Upper lobe of right lung (tissue), 1 donor: ENCODE data around the gene MOB1A. TPM values are rescaled to one million over a fixed set of nuclear protein-coding genes. Genes with fewer than 3 reads are reported as not detected.

Experiments
- ATAC-seq: fragments of 200-7000 bp; cut with Tn5 transposase; one replicate; pipeline ENCODE4 v1.9.1; 2020; ENCODE audit warnings: mild to moderate bottlenecking, moderate library complexity
- DNase-seq: peaks from one replicate; pipeline ENCODE4 v3.0.0-alpha.2; 2020
- H3K27ac ChIP-seq: fragments of 200-600 bp; one replicate; pipeline ENCODE4 v1.8.0; 2022
- H3K27me3 ChIP-seq: fragments of 200-600 bp; one replicate; pipeline ENCODE4 v1.8.0; 2022; ENCODE audit warnings: mild to moderate bottlenecking
- H3K36me3 ChIP-seq: fragments of 200-600 bp; one replicate; pipeline ENCODE4 v1.8.0; 2022
- H3K4me1 ChIP-seq: fragments of 200-600 bp; one replicate; pipeline ENCODE4 v1.8.0; 2022
- H3K4me3 ChIP-seq: fragments of 200-600 bp; one replicate; pipeline ENCODE4 v1.8.0; 2022; ENCODE audit warnings: mild to moderate bottlenecking
- H3K9me3 ChIP-seq: fragments of 200-600 bp; one replicate; pipeline ENCODE4 v1.8.0; 2022
- intact Hi-C: fragments of 100-400 bp; cut with DNase I; formaldehyde crosslinking; loops from one replicate; pipeline ENCODE4 v1.11.0; 2022
- total RNA-seq: library from RNA; stranded (reverse); fragmentation: NEBNext Ultra II Directional; extraction: Animal tissue kit (Norgen Biotek cat#: 25700); gene quantifications from one replicate; pipeline ENCODE4 v1.2.1, GENCODE V29; 2021
- TF ChIP-seq, protein P1 (sequence below): fragments of 200-600 bp; IDR thresholded peaks from one replicate; pipeline ENCODE4 v1.8.0; 2022; ENCODE audit warnings: antibody characterized with exemption
- donor health status: DM: no; HTN: yes; CAD: no; lungs with severe emphysema.

MOB1A gene
- total RNA-seq, 1 donor from 2014 or later: 120 TPM

DNA sequence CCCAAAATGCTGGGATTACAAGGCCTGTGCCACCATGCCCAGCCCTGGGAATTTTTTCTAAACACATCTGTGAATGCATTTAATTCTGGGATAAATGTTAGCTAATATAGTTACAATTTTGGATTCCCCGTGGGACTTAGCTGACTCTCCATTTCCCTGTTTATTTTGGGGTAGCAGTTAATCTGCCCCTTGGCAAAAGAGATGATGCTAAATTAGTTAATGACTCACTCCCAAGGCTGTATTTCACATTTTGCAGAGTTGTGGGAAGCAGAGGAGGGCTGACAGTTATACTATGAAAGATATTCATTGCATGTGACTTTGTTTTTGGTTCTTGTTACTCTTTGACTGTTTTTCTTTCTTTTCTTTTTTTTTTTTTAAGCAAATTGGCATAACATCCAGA lies 22.9 kb upstream of the MOB1A start:
- Histone ChIP-seq H3K27ac (no peak overlapping the region), H3K4me3 (no peak overlapping the region), H3K9me3 (no peaks in the 10 kb centered on the region), H3K4me1 (peaks cover 26% of the 10 kb centered on the region), H3K27me3 (no peaks in the 10 kb centered on the region), H3K36me3 (peaks cover 5% of the 10 kb centered on the region)
- no peak for DNase-seq
- intact Hi-C loops: no loop called here
- TF ChIP-seq, protein P1, sequence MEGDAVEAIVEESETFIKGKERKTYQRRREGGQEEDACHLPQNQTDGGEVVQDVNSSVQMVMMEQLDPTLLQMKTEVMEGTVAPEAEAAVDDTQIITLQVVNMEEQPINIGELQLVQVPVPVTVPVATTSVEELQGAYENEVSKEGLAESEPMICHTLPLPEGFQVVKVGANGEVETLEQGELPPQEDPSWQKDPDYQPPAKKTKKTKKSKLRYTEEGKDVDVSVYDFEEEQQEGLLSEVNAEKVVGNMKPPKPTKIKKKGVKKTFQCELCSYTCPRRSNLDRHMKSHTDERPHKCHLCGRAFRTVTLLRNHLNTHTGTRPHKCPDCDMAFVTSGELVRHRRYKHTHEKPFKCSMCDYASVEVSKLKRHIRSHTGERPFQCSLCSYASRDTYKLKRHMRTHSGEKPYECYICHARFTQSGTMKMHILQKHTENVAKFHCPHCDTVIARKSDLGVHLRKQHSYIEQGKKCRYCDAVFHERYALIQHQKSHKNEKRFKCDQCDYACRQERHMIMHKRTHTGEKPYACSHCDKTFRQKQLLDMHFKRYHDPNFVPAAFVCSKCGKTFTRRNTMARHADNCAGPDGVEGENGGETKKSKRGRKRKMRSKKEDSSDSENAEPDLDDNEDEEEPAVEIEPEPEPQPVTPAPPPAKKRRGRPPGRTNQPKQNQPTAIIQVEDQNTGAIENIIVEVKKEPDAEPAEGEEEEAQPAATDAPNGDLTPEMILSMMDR: no peak
- ATAC-seq: no peak

DNA sequence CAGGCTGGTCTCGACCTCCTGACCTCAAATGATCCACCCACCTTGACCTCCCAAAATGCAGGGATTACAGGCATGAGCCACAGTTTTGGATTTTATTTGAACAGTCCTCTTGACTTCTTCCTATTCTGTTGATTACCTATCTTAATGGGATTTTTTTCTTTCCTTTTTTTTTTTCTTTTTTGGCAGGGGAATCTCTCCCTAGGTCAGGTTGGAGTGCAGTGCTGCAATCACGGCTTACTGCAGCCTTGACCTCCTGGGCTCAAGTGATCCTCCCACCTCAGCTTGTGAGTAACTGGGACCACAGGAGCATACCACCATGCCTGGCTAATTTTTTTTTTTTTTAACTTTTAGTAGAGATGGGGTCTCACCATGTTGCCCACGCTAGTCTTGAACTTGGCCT lies 22.5 kb upstream of the MOB1A start:
- Histone ChIP-seq H3K4me1 (peaks cover 22% of the 10 kb centered on the region), H3K27ac (no peak overlapping the region), H3K27me3 (no peaks in the 10 kb centered on the region), H3K9me3 (no peaks in the 10 kb centered on the region), H3K4me3 (no peak overlapping the region), H3K36me3 (peaks cover 5% of the 10 kb centered on the region)
- no peak for ATAC-seq
- intact Hi-C loops: no loop called here
- TF ChIP-seq, protein P1: no peak
- no peak for DNase-seq

DNA sequence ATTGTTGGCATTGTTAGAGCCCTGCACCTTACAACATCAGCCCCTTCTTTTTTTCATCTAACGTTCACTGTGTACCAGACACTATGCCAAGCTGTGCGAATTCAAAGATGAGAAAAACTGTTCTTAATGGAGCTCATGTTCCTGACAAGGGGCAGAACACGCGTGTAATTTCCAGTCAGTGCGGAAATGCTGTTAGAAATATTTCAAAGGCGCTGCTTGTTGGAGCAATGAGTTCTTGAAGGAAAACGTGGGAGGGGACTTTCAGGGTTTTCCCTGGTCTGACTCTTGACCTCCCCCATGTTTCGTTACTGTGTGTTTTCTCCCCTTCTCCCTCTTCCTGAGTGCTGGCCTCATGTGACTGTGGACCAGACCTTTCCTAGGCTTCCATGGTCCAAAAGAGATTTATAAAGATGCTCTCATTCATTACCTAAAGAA lies 21.2 kb upstream of the MOB1A start:
- peak overlapping the region; percentile 94 for H3K27ac ChIP-seq
- TF ChIP-seq, protein P1: no peak
- intact Hi-C loops: no loop called here
- H3K4me1 ChIP-seq: peaks cover 13% of the 10 kb centered on the region
- no peaks in the 10 kb centered on the region for H3K27me3 ChIP-seq
- no peaks in the 10 kb centered on the region for H3K9me3 ChIP-seq
- DNase-seq (no peak), ATAC-seq (no peak)
- H3K36me3 ChIP-seq: peaks cover 5% of the 10 kb centered on the region
- H3K4me3 ChIP-seq: peak overlapping the region; percentile 87

DNA sequence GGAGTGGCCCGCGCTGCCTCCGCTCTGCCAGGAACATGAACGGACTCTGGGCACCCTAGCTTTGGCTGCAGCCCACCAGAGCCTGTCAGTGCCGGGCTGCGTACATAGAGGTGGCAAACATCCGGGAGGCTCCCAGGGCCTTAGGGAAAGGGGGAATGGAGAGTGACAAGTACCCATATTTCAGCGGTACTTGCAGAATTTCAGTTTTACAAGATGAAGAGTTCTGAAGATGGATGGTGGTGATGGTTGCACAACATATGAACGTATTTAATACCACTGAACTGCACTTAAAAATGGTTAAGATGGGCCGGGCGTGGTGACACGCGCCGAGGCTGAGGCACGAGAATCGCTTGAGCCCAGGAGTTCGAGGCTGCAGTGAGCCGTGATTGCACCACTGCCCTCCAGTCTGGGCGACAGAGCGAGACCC lies 20.6 kb upstream of the MOB1A start:
- peaks cover 13% of the 10 kb centered on the region for H3K4me1 ChIP-seq
- H3K4me3 ChIP-seq: peak overlapping the region; percentile 87
- peaks cover 5% of the 10 kb centered on the region for H3K36me3 ChIP-seq
- DNase-seq (no peak), ATAC-seq (no peak)
- H3K27ac ChIP-seq: peak overlapping the region; percentile 94
- TF ChIP-seq, protein P1: no peak
- H3K27me3 ChIP-seq: no peaks in the 10 kb centered on the region
- no peaks in the 10 kb centered on the region for H3K9me3 ChIP-seq
- intact Hi-C loops: no loop called here

DNA sequence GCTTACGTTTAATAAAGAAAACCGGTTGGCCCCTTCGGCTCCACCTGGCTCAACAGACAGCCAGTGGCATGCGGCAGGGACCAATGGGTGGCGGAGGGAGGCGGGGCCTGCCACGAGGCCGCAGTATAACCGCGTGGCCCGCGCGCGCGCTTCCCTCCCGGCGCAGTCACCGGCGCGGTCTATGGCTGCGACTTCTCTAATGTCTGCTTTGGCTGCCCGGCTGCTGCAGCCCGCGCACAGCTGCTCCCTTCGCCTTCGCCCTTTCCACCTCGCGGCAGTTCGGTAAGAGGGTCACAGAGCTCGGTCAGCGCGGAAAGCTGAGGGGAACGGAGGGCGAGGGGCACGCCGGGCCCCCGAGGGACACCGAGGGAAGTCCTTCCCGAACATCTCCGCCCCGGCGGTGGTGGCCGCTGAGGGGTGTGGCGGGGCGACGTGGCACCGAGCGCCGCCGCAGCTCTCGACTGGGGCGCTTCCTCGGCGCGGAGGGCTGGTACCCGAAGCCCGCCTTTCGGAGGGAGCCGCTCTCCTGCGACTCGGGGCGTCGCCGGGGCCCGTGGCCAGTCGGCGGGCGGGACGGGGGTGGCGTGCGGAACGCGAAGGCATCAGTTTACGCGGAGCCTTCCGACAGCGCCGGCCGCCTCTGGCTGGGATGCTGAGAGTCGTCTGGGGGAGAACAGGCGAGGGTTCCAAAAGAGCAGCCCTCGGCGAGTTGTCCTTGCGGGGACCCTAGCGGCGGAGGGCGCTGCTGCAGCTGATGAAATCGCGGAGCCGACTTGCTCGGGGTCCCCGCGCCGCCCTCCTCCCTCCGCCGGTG lies 20.0 kb upstream of the MOB1A start, which contains the start of gene MTHFD2:
Gene MTHFD2 (plus strand): TSS at position 155 of the 814 bp plus-strand sequence. CDS start 27 bp downstream, at position 182.
- H3K9me3 ChIP-seq: no peaks in the 10 kb centered on the region
- ATAC-seq: peak; percentile 98
- peak within 1 kb of the TSS; percentile 94 for H3K27ac ChIP-seq
- H3K36me3 ChIP-seq: peaks cover 5% of the 10 kb centered on the region
- peak; percentile 95 for DNase-seq
- no peaks in the 10 kb centered on the region for H3K27me3 ChIP-seq
- TF ChIP-seq, protein P1: peak; percentile 76
- peak within 1 kb of the TSS; percentile 87 for H3K4me3 ChIP-seq
- intact Hi-C loops: no loop called here
- peaks cover 13% of the 10 kb centered on the region for H3K4me1 ChIP-seq
